ENCODE results near the gene TRPM2.

Gene TRPM2

DNA sequence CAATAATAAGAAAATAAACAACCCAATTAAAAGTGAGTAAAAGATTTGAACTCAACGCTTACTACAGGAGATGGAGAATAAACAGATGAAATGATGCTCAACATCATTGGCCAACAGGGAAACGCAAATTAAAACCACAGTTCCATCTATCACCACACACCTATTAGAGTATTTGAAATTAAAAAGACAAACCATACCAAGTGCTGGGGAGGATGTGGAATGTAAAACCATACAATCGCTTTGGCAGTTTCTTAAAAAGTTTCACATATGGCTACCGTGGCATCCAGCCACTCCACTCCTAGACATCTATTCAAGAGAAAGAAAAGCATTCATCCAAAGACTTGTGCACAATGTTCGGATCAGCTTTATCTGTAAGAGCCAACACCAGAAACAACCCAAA lies 100.6 kb downstream of the TRPM2 start:
- TF ChIP-seq, protein P1, sequence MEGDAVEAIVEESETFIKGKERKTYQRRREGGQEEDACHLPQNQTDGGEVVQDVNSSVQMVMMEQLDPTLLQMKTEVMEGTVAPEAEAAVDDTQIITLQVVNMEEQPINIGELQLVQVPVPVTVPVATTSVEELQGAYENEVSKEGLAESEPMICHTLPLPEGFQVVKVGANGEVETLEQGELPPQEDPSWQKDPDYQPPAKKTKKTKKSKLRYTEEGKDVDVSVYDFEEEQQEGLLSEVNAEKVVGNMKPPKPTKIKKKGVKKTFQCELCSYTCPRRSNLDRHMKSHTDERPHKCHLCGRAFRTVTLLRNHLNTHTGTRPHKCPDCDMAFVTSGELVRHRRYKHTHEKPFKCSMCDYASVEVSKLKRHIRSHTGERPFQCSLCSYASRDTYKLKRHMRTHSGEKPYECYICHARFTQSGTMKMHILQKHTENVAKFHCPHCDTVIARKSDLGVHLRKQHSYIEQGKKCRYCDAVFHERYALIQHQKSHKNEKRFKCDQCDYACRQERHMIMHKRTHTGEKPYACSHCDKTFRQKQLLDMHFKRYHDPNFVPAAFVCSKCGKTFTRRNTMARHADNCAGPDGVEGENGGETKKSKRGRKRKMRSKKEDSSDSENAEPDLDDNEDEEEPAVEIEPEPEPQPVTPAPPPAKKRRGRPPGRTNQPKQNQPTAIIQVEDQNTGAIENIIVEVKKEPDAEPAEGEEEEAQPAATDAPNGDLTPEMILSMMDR (conservative IDR thresholded peaks at IDR 0.05; ENCODE audit: low read depth, low read length) = no peak
- DNase-seq (ENCODE audit: low read depth) = no peak
- H3K4me3 ChIP-seq (ENCODE audit: low read depth, low read length) = no peak overlapping the region

DNA sequence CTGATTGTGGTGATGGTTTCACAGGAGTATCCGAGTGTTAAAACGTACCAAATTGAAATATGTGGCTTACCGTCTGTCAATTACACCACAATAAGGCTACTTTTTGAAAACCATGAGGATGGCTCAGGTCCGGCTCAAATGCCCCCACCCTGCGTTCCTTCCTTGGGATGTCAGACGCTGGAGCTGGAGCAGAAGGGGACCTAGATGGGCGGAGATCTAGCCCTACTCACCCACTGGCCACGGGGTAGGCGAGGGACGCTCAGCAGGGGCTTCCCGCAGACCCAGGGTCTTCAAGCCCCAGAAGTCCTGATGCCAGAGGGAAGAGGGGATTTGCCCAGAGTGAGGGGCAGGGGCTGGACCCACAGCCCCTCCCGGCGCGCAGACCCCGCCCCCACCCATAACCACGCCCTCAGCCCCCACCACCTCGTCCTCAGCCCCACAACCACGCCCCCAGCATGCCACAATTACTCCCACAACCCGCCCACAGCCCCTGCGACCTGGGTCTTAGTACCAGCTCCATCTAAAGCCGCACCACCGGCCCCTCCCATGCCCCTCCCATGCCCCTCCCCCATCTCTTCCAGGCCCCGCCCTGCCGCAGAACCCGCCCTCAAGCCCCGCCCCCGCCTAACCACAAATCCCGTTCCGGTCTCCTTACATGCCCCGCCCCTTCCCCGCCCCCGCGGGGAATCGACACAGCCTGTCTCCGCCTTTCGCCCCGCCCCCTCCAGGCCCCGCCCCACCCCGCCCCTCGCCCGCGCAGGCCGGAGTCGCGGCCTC lies 101.5 kb downstream of the TRPM2 start, which contains the start of gene LRRC3:
Gene LRRC3 (plus strand): TSS at position 764 of the 777 bp plus-strand sequence. CDS start 1,135 bp downstream, outside the sequence.
- DNase-seq (ENCODE audit: low read depth) = peak; percentile 80
- TF ChIP-seq, protein P1 (conservative IDR thresholded peaks at IDR 0.05; ENCODE audit: low read depth, low read length) = no peak
- peak within 1 kb of the TSS; percentile 55 for H3K4me3 ChIP-seq (ENCODE audit: low read depth, low read length)

DNA sequence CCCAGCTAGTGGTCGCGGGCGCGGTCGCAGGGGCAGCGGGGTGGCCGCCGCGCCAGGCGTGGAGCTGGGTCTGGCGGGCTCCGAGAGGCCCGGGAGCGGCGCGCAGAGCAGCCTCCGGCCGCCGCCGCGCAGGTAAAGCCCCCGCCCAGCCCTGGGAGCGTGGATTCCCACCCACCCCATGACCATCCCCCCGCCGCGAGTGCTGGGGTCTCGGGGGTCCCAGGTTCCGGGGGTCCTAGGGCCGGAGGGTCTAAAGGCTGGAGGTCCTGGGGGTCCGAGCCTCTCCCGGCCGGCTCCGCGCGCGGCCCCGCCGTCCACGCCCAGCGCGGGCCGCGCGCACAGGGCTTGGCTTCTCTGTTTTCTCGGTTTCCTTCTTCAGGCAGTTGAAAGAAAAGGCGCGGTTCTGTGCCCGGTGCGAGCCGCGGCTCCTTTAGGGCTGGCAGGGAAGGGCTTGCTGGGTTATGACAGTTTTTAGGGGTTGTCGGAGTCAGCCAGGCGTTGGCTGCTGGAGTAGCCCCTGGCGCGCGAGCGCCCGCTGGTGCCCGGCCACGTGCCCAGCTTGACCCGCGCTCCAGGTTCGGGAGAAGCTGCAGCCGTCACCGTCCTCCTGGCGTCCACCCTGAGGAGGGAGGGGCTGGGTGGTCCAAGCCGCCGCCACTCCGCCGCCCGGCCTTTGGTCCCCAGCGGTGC lies 102.2 kb downstream of the TRPM2 start:
- DNase-seq (ENCODE audit: low read depth) = peak; percentile 11
- H3K4me3 ChIP-seq (ENCODE audit: low read depth, low read length) = peak overlapping the region; percentile 55
- TF ChIP-seq, protein P1 (conservative IDR thresholded peaks at IDR 0.05; ENCODE audit: low read depth, low read length) = no peak

DNA sequence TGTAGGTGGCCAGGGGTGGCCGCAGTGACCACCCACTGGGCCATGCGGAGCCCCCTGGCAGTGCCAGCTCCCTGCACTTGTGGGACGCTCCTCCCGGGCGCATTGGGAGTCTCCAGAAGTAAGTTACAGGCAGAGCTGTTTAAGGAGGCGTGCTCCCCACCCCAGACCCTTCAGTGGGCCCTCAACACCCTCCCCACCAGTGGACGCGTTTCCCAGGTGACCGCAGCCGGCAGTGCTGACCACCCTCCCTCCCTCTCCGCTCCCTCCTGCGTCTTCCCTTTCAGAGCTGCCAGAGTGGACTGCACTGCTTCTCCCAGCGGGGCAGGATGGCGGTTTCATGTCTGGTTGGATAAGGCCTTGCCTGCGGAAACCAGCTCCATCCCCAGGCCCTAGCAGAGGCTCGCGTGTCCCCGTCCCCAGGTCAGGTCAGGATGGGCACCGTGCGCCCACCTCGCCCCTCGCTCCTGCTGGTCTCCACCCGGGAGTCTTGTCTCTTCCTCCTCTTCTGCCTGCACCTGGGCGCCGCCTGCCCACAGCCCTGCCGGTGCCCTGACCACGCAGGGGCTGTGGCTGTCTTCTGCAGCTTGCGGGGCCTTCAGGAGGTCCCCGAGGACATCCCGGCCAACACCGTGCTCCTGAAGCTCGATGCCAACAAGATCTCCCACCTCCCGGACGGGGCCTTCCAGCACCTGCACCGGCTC lies 102.9 kb downstream of the TRPM2 start:
- no peak for DNase-seq (ENCODE audit: low read depth)
- TF ChIP-seq, protein P1 (conservative IDR thresholded peaks at IDR 0.05; ENCODE audit: low read depth, low read length) = no peak
- peak overlapping the region; percentile 55 for H3K4me3 ChIP-seq (ENCODE audit: low read depth, low read length)

DNA sequence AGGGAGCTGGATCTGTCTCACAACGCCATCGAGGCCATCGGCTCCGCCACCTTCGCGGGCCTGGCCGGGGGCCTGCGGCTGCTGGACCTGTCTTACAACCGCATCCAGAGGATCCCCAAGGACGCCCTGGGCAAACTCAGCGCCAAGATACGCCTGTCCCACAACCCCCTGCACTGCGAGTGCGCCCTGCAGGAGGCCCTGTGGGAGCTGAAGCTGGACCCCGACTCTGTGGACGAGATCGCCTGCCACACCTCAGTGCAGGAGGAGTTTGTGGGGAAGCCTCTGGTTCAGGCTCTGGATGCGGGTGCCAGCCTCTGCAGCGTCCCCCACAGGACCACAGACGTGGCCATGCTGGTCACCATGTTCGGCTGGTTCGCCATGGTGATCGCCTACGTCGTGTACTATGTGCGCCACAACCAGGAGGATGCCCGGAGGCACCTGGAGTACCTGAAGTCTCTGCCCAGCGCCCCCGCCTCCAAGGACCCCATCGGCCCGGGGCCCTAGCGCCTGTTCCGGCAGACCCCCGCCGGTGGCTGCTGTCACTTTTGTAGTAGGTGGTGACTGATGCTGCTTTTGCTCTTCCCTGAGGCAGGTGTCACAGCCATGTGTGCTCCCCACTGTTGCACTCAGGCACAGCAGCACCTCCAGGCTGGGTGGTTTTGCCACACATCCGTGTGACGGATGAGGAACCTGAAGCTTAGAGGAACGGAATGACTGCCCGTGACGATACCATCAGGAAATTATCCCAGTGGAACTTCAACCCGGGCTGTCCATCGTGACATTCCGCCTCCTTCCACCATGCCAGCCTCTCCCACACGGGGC lies 103.7 kb downstream of the TRPM2 start:
- no peak overlapping the region for H3K4me3 ChIP-seq (ENCODE audit: low read depth, low read length)
- TF ChIP-seq, protein P1 (conservative IDR thresholded peaks at IDR 0.05; ENCODE audit: low read depth, low read length) = no peak
- no peak for DNase-seq (ENCODE audit: low read depth)

DNA sequence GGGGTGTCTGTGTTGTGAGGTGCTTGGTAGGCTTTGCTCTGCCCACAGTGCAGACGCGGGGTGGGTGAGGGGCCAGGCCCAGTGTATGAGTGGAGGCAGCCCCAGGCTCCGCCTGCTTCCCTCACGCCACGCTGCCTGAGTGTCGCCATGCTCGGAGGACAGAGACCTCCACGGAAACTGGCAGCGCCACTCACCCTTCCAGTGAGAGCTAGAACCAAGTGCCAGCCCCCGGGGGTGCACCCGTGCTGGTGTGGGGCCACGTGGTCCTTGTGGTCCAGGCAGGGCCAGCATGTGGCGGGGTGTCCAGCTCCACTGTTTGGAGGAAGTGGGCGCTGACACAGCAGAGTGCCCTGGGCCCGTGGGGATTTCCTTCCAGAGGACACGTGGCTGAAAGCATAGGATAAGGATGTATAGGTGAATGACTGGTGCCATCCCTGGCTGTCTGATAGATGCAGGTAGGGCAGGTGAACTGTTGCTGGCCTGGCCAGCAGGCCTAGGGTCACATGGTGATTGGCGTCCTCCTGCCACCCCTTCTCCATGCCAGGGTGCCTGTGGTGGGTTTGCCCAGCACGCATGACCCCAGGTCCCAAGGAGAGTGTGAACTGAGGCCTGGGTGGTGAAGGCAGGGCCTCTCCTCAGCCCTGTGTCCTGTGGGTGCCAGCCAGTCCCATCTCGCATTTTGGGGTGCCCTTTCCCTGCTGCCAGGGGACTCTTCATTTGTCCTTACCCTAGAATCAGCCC lies 105.7 kb downstream of the TRPM2 start:
- DNase-seq (ENCODE audit: low read depth) = no peak
- TF ChIP-seq, protein P1 (conservative IDR thresholded peaks at IDR 0.05; ENCODE audit: low read depth, low read length) = no peak
- H3K4me3 ChIP-seq (ENCODE audit: low read depth, low read length) = no peak overlapping the region
